Measurements from ENCODE around the gene IFNL2.
"Not testable (repeated sequence)": the region's sequence is repeated elsewhere in the genome, so short reads cannot be mapped to it uniquely, and the experiment has no call there.

Gene IFNL2

GRCh38 chr19:39253374-39254149, 14.6 kb upstream of the IFNL2 start:
- no peak for DNase-seq

- no peak for DNase-seq
Measured at GRCh38 chr19:39254531-39255345, 13.5 kb upstream of the IFNL2 start.

GRCh38 chr19:39257227-39257626, 11.0 kb upstream of the IFNL2 start:
- DNase-seq, result no peak

- DNase-seq, result no peak
Measured at GRCh38 chr19:39261704-39262103, 6.5 kb upstream of the IFNL2 start.

GRCh38 chr19:39262496-39262895, 5.7 kb upstream of the IFNL2 start:
- DNase-seq, result no peak

- no peak for DNase-seq
Measured at GRCh38 chr19:39263912-39264305, 4.3 kb upstream of the IFNL2 start.

GRCh38 chr19:39264306-39265290, 3.6 kb upstream of the IFNL2 start:
- DNase-seq, result no peak

GRCh38 chr19:39265321-39265916, 2.8 kb upstream of the IFNL2 start:
- no peak for DNase-seq

GRCh38 chr19:39268531-39269223, 481 bp downstream of the IFNL2 start:
- DNase-seq, result not testable (repeated sequence)

- DNase-seq, result not testable (repeated sequence)
Measured at GRCh38 chr19:39269369-39269768, 1.2 kb downstream of the IFNL2 start.

- no peak for DNase-seq
Measured at GRCh38 chr19:39270036-39270871, 2.1 kb downstream of the IFNL2 start.

GRCh38 chr19:39273859-39274258, 5.7 kb downstream of the IFNL2 start:
- DNase-seq, result not testable (repeated sequence)

- DNase-seq, result no peak
Measured at GRCh38 chr19:39275578-39275977, 7.4 kb downstream of the IFNL2 start.

GRCh38 chr19:39276740-39277139, 8.5 kb downstream of the IFNL2 start:
- DNase-seq, result no peak

- no peak for DNase-seq
Measured at GRCh38 chr19:39277598-39277997, 9.4 kb downstream of the IFNL2 start.

GRCh38 chr19:39282021-39282420, 13.8 kb downstream of the IFNL2 start:
- no peak for DNase-seq

- DNase-seq, result no peak
Measured at GRCh38 chr19:39284032-39284431, 15.8 kb downstream of the IFNL2 start.

- no peak for DNase-seq
Measured at GRCh38 chr19:39293394-39293793, 25.2 kb downstream of the IFNL2 start.

GRCh38 chr19:39296055-39296645, 28.0 kb downstream of the IFNL2 start, which contains the start of gene IFNL1:
TSS of gene IFNL1 (plus strand) at chr19:39296407. CDS start at chr19:39296422, 15 bp downstream.
- DNase-seq, result no peak

GRCh38 chr19:39296906-39297305, 28.7 kb downstream of the IFNL2 start:
- DNase-seq, result no peak
